HG02588 (cell line): ENCODE data around the gene ZBTB21.
A peak's percentile ranks its signal among the peaks of the same experiment; 100 is the strongest.

ENCODE experiments used
- ATAC-seq: cut with Tn5 transposase; IDR thresholded peaks from one replicate; pipeline ENCODE4 v1.9.1; 2021; ENCODE audit warnings: mild to moderate bottlenecking, moderate library complexity; ENCODE audit not compliant: unreplicated experiment

ZBTB21 gene

DNA sequence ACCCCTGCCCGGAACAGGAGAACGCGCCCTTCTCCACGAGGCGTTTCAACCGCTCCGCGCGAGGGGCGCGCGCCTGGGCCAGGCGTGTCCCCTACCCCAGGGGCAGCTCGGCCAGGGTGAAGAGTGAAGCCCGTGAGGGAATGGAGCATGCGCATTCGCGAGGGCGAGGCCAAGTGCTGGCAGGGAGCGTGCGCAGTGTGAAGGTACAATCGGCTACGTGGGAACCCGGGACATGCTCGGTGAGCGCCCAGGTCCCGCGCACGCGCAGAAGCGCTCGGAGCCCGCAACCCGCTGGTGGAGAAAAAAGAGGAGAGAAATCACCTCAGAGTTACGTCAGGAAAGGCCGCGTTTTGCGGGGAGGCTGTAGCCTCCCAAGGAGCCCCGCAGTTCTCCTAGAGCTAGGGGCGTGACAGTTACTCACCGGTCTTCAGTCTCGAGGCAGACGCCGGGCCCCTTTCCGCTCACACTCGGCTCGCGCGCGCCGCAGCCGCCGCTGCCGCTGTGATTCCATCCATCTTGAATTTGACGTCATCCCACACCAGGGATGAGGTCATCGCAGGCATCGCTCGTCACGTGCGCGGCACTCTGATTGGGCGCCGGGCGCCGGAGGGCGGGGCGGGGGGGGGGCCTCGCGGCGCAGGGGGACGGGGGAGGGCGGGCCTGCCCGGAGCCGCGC, at the start of gene ZBTB21:
Gene ZBTB21 (minus strand): TSS at position 530 of the 676 bp plus-strand sequence. CDS start 16,265 bp downstream, outside the sequence.
- ATAC-seq: peak; percentile 66

DNA sequence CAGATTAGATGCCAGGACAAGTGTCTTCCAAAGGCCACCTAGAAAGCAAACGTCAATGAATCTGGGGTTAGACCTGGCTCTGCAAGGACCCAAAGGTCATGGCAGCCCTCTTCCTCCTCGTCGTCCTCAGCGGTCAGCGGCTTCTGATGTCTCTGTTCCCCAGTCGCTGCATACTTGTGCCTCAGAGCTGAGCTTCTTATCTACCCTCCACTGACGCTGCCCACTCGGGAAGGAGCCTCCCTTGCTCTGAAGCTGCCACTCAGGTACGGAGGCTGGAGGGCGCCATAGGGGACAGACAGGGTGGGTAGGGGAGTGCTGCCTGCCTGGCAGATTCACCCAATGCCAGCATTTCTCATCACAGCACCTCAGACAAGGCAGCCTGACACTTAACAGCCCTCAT, 49.6 kb upstream of the ZBTB21 start:
- ATAC-seq: no peak

DNA sequence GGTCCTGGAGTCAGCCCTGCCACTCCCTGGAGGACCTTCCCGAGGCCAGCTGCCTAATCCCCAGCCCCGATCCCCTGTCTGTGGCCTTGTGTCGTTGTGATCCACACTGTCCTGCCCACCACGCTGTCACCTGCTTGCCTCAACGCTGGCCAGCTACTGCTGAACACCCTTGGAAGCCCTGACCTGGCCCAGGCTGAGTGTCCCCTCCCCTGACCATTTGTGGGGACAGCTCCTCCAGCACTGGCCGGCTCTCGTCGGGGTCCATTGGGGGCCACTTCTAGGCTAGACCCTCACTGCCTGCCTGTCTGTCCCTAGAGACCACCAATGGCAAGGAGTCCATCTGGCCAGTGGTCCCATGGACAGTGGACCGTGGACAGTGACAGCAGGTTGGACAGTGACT, 49.0 kb upstream of the ZBTB21 start:
- no peak for ATAC-seq

DNA sequence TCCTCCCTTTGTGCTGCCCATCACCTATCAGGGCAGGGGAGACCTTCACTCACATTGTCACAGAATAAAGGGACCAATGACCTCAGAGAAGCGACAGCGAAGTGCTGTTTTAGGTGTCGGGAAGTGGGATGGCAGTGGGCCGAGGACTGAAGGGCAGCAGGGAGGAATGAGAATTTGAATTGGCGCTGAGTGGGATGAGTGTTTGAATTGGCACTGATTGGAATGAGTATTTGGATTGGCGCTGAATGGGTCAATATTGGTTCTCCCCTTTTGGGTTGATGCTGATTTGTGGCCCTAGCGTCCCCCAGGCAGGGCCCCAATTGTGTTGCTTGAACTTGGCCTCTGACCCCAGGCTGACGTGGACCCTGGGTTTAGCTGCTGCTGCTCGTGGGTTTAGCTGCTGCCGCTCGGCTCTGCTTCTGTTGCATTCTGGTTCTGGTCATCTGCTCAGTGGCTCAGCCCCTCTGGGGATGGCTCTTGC, 48.5 kb upstream of the ZBTB21 start:
- ATAC-seq: no peak

DNA sequence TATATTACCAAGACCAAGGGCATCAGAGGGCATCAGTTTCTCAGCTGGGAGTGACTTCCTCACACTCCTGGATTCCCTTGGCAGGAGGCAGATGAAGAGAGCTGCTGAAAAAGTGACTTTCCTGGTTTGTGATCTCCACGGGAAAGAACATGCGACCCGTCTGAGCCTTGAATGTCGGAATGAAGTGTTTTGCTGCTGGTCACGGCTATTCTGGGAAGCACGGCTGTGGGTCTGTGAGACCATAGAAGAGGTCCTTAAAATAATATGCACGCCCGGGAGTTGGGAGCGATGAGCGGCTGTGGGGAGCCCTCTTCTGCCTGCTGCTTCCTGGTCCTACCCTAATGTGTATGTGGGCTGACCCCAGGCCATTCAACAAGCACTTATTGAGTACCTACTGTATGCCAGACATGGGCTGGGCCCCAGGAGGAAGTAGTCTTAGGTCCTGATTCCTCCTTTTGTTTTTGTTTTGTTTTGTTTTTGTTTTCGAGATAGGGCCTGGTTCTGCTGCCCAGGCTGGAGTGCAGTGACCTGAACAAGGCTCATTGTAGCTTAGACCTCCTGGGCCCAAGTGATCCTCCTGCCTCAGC, 47.8 kb upstream of the ZBTB21 start:
- ATAC-seq: no peak

DNA sequence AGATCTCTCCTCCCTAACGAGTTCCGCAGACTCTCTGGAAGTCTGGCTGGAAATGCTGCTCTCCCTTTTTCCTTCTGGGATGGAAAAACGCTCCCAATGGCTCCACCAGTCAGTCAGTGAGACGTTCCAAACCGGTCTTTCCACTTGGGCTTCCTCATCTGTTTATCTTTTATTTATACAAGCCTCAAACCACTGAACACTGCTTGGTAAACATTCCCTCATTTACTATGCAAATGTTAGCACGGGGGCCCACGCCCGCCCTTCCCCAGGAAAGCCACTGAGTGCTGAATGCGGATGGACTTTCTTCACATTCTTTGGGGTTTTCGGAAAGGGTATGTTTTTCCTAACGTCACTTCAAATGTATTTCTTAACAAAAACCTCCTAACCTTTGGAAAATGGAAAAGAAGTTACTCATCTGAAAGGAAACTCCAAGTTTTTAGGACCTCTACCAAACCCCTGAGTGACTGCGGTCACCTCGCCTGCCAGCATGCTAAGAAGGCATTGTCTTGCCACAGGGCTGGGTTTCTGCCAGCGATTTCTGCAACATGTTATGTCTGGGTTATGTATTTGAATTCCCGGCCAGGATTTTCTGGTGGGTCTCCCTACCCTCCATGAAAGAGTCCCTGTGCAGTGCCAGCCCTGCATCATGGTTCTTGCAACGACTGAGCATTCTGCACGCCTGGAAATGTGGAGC, 47.0 kb upstream of the ZBTB21 start:
- ATAC-seq: no peak

DNA sequence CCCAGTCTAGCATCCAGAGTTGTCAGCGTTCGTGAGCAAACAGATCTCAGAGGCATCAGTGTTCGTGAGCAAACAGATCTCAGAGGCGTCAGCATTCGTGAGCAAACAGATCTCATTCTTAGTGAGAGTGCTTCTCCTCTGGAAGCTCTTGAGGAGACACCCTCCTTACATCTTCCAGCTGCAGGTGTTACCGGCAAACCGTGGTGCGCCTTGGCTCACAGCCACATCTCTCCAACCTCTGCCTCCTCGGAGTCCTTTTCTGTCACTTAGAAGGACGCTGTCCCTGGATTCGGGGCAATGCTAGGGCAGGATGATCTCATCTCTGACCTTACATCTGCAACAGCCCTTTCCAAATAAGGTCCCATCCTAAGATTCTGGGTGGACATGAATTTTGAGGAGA, 46.3 kb upstream of the ZBTB21 start:
- ATAC-seq: no peak

DNA sequence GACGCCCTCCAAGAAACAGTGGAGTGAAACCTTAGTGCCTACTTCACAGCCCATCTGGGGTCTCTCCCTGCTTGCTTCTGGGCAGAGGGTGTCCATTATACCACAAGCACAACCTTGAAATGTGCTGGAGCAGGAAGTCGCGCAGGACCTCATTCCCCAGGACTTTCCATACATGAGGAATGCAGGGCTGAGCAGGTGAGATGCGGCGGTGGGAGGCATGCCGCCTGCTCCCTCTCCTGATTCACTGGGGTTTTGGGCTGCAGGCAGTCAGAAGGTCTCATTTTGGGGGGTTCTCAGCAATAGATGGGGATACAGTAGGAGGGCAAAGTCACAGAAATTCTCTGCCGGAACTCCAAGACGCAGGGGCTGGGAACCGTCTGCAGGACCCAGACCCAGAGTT, 45.3 kb upstream of the ZBTB21 start:
- no peak for ATAC-seq

DNA sequence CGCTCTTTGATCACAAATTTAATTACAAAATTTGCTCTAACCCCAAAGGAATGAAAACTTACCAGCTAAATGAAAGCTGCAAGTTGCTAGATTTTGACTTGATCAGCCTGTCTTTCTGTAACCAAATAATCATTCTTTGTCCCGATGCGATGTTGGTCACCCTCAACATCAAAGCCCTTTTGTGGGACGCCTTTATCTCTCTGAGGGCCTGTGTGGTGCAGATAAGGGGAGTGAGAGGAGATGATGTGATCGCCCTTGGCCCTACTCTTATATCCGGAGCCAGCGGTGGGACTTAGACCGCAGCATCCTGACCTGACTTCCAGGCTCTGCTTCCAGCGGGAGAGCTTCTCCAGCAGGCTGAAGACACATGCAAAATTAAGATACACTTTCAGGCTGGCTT, 41.6 kb upstream of the ZBTB21 start:
- no peak for ATAC-seq

DNA sequence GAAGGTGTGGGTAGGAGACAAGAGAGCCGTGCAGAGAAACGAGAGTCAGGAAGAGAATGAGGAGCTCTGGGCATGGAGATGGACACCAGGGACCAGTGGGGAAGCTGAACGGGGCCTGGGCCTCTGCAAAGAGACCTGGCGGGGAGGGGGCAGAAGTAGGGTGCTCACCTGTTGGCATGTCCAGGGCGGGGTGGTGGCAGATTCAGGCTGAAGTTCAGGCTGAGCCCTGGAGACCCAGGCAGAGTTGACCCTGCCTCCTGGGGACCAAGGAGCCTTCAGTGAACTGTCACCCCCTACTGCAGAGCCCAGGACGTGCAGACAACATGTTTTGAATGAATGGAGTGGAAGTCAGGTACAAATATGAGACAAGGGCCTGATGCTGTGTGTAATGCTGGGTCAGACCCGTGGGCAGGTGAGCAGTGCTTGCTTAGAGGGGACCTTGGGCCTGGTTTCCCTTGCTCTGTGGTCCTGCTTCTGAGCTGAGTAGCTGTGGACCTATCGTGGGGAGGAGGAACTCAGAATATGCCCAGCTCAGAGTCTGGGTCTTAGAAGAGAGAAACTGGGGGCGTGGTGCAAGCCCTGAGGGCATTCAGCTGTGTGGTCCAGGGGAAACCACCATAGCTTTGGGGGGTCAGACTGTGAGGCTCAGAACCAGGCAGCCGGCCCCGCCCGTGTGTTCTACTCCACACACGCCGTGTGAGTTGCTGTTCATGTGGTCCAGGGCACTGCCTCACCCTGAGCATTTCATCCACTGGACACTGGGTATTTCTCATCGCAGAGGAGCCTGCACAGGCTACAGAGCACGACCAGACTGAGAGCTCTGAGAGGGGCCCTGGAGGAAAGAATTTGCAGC, 39.6 kb upstream of the ZBTB21 start:
- no peak for ATAC-seq

DNA sequence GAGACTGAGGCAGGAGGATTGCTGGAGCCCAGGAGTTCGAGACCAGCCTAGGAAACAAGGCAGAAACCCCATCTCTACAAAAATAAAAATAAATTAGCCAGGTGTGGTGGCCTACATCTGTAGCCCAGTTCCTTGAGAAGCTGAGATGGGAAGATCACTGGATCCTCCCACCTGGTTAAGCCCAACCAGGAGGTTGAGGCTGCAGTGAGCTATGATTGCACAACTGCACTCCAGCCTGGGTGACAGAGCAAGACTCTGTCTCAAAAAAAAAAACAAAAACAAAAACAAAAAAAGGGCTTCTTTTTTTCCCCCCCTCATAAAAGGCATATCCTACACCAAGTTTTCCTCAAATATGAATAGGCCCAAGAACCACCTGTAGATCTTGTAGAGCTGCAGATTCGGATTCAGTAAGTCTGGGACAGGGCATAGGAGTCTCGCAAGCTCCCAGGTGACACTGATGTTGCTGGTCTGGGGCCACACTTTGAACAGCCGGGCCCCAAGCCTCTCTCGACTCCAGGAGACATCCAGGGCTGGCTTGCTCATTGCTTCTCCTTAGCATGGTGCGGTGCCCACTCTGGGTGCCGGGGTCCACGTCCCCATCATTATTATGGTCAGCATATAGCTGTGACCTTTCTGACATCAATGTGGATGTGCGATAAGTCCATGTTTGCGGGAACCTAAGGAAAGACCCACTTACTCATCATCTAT, 38.9 kb upstream of the ZBTB21 start:
- ATAC-seq: no peak

DNA sequence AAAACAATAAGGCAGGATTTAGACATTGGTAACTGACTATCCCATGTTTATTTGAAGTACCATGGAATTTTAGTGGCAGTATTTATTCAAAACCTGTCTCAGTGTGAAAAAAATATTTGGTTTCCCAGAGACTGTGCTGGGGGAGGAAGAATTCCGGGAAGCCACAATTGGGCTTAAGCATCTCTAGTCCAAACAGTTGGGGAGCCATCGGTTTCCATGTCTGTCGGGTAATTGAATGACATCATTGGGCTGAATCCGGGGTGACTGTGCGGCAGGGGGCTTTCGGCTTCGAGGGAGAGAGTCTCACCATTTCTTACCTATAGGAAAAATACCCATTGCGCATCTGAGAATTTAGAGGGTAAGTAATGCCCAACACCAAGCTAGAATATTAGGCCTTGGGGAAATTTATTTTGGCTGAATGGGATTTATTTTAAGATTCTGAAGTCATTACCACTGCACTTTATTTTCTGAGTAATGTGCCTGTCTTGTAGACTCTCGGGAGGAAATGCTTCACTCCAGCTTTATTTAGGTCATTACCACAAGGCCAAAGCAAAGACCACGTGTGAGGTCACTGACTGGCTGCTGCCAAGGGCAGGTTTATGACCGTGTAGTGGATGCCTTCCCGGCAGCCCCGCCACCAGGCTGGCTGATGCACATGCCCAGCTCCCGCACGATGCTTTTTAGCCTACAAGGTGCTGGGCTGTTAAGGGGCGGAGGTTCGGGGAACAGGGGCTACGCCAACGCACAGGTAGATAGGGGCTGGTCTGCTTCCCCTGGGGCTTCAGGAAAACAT, 37.9 kb upstream of the ZBTB21 start:
- no peak for ATAC-seq

DNA sequence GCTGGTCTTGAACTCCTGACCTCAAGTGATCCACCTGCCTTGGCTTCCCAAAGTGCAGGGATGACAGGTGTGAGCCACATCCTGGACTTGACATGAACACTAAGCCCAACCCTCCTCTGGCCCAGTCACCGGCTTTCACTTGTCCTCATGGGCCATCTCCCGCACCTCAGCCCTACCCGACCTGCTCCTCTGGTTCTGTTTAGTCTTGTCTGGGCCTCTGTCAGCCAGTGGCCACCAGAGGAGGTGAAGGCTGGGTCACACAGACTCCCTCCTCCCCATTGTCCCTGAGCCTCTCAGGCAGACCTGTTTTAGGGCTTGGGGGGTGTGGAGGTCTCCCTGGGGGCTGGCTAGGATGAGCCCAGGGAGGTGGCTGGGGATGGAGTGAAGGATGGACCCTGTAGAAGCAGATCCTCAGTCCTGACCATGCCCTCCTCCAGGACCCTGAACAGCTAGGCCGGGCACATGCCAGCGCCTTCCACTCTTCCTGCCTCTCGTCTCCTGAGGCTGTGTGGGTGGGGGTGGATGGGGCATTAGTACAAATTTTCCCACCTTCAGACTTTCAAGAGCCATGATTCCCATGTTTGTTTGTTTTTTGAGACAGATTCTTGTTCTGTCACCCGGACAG, 34.8 kb upstream of the ZBTB21 start:
- no peak for ATAC-seq

DNA sequence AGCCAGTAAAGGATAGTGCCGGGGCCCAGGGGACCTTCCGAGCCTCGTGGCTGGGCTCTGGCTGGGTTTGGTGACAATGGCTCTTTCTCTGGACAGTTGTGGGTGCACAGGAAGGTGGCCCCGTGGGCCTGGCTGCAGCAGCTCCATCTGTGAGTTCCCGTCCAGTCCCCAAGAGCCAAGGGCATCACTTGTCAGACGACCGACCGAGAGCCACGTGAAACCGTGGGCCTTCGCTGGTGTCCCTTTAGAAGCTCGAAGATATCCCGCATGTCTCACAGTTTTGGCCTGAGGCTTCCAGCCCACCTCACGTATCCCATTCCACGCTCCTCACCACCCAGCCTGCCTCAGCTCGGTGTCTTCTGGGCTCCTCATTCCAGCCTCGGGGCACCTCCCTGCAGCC, 33.8 kb upstream of the ZBTB21 start:
- no peak for ATAC-seq

DNA sequence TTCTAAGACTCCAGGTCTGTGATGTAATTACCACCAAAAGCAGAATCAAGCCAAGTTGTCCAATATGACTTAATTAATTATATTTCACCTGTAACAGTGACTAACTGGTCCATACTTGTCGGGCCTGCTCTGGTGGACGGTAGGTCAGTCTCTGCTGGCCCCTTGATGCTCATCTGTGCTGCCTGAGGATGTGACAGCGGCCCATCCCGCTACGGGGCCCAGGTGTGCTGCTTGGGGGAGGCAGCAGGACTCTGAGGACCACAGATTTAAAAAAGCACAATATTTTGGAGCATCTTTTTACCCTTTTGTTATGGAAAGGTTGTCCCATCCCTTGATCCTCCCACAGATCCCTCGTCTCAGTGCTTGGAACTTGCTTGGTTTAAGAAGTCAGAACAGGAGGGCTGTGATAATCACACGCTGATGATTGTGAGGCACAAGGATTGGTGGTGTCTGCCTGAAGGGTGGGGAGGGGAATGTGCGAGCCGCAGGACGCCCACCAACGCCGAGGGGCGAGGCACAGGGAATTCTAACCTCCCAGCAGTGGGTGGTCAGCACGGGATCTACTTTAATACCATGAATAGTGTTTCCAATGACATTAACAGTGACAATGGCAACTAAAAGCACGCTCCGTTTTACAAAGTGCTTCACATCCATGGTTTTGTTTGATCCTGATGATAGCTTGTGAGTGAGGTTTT, 33.2 kb upstream of the ZBTB21 start:
- no peak for ATAC-seq

DNA sequence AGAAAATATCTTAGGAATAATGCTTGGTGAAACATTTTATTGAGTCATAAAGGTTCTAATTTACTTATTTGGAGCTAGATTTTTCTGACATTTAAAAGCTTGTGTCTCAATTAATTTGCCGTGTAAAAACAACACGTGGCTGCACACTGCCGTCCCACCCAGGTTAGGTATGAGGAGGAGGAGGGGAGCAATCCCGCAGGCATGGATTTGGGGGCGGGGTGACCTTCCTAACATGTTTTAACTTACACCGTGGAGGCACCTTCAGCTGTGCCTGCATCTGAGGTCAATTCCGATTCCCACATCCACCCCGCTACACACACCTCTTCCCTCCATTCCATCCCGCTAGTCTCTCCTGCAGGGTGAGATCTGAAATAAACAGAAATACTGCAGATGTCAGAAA, 32.5 kb upstream of the ZBTB21 start:
- ATAC-seq: no peak

DNA sequence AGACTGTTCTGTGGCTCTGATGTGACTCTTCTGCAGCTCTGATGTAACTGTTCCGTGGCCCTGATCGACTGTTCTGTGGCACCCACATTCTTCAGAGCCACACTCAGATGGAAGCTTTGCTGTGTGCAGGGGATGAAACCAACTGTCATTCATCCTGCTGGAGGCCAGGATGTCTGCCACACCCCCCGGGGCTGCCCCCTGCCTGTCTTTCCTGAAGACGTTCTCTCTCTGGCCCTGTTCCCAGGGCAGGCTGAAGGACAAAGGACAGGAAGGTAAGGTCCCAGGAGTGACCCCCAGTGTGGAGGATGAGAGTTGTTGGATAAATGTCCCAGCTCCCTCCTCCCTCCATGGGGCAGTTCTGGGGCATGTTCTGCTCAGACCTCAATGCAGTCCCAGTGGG, 31.6 kb upstream of the ZBTB21 start:
- no peak for ATAC-seq

DNA sequence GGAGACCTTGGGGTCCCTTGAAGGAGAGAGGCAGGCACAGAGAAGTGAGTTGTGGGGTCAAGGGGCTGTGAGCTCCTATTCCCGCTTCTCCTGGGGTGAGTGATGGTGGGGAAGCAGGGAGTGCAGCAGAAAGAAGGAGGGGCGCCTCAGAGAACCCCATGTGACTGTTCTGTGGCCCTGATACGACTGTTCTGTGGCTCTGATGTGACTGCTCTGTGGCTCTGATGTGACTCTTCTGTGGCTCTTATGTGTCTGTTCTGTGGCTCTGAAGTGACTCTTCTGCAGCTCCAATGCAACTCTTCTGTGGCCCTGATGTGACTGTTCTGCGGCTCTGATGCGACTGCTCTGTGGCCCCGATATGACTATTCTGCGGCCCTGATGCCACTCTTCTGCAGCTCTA, 31.1 kb upstream of the ZBTB21 start:
- no peak for ATAC-seq
